Keratinocyte (primary cell): ENCODE measurements around the gene GGT5. TPM values are rescaled to one million over a fixed set of nuclear protein-coding genes. Genes with fewer than 3 reads are reported as not detected.

ENCODE experiments used
- DNase-seq: peaks from one replicate; pipeline ENCODE4 v3.0.0-alpha.2; 2011; ENCODE audit warnings: low read depth, missing footprints, low spot score
- FAIRE-seq: peaks from 2 replicates; lab custom pipeline; 2011; peaks lifted over from hg19 to GRCh38; lab: Jason Lieb, UNC
- H2AFZ ChIP-seq: 2 replicates; pipeline ENCODE4 v1.6.0; 2012; ENCODE audit warnings: low read length, control low read depth, inconsistent platforms; ENCODE audit not compliant: control insufficient read depth
- H3K27ac ChIP-seq: 2 replicates; pipeline ENCODE4 v1.5.1; 2011; ENCODE audit warnings: low read length; ENCODE audit not compliant: control insufficient read depth, insufficient read depth
- H3K27me3 ChIP-seq: 3 replicates; pipeline ENCODE4 v1.6.0; 2011; ENCODE audit warnings: low read length; ENCODE audit not compliant: control insufficient read depth, insufficient read depth; ENCODE audit errors: extremely low read depth
- H3K36me3 ChIP-seq, 2 experiments: 2 replicates in 1 of 2; 3 replicates in 1 of 2; pipeline ENCODE4 v1.5.1; 2011; ENCODE audit warnings: low read length in 2 of 2, mild to moderate bottlenecking in 1 of 2; ENCODE audit not compliant: control insufficient read depth in 2 of 2, insufficient read depth in 2 of 2; ENCODE audit errors: extremely low read depth in 1 of 2
- H3K4me1 ChIP-seq: 3 replicates; pipeline ENCODE4 v1.5.1; 2011; ENCODE audit warnings: low read length; ENCODE audit not compliant: control insufficient read depth, insufficient read depth; ENCODE audit errors: extremely low read depth
- H3K4me2 ChIP-seq: 3 replicates; pipeline ENCODE4 v1.6.0; 2011; ENCODE audit warnings: low read depth, low read length; ENCODE audit not compliant: control insufficient read depth, insufficient read depth; ENCODE audit errors: extremely low read depth
- H3K4me3 ChIP-seq, 3 experiments: fragments of 200-600 bp in 1 of 3; sonication (generic) in 1 of 3; 2 replicates in 2 of 3; 3 replicates in 1 of 3; pipeline ENCODE4 v1.5.1; 2011 to 2016; ENCODE audit warnings: low read length in 3 of 3, mild to moderate bottlenecking in 3 of 3, control low read depth in 2 of 3, inconsistent platforms in 1 of 3, low read depth in 1 of 3, mixed read lengths in 1 of 3, mixed run types in 1 of 3, moderate library complexity in 1 of 3; ENCODE audit not compliant: control insufficient read depth in 2 of 3, insufficient read depth in 2 of 3; ENCODE audit errors: extremely low read depth in 1 of 3
- H3K79me2 ChIP-seq: 2 replicates; pipeline ENCODE4 v1.6.0; 2012; ENCODE audit warnings: low read length; ENCODE audit not compliant: control insufficient read depth, insufficient read depth
- H3K9ac ChIP-seq: 3 replicates; pipeline ENCODE4 v1.6.0; 2011; ENCODE audit warnings: low read length; ENCODE audit not compliant: control insufficient read depth, insufficient read depth; ENCODE audit errors: extremely low read depth
- H3K9me1 ChIP-seq: 3 replicates; pipeline ENCODE4 v1.6.0; 2011; ENCODE audit warnings: low read length; ENCODE audit not compliant: control insufficient read depth, insufficient read depth; ENCODE audit errors: extremely low read depth
- H3K9me3 ChIP-seq: 2 replicates; pipeline ENCODE4 v1.5.1; 2012; ENCODE audit warnings: low read depth, low read length; ENCODE audit not compliant: control insufficient read depth
- H4K20me1 ChIP-seq: 3 replicates; pipeline ENCODE4 v1.6.0; 2011; ENCODE audit warnings: low read length; ENCODE audit not compliant: control insufficient read depth, insufficient read depth; ENCODE audit errors: extremely low read depth
- EZH2 ChIP-seq: IDR thresholded peaks from one replicate; pipeline ENCODE4 v1.6.1; 2012; ENCODE audit warnings: inconsistent platforms, mild to moderate bottlenecking, low read length, moderate library complexity
- dilution Hi-C: fragments of 300-500 bp; cut with MboI; formaldehyde crosslinking; loops from one replicate; pipeline ENCODE4 v1.7.0; 2020; ENCODE audit warnings: low sequenced_read_pairs; ENCODE audit not compliant: extremely low pct_ligation_motif_present
- polyA plus RNA-seq, 5 experiments: library from polyadenylated mRNA; depleted of rRNA in 3 of 5; stranded (reverse) in 3 of 5; stranded (forward) in 1 of 5; unstranded in 1 of 5; fragments of >200 nt; gene quantifications; 1 replicate in 1 of 5; 2 replicates in 3 of 5; 3 replicates in 1 of 5; pipeline versions ENCODE4 v1.2.1 to v1.2.3, GENCODE V29; 2011 to 2012; ENCODE audit warnings: missing spikeins in 2 of 5, low read depth in 1 of 5, low replicate concordance in 1 of 5
- TF ChIP-seq, protein P1 (sequence below), 3 experiments: IDR thresholded peaks in 1 of 3; conservative IDR thresholded peaks in 1 of 3; optimal IDR thresholded peaks in 1 of 3; 2 replicates in 2 of 3; 3 replicates in 1 of 3; pipeline versions ENCODE3 to v1.5.1; 2011; ENCODE audit warnings: low read length in 3 of 3, mild to moderate bottlenecking in 3 of 3, moderate library complexity in 2 of 3, control low read depth in 1 of 3, inconsistent platforms in 1 of 3; ENCODE audit not compliant: insufficient read depth in 2 of 3; ENCODE audit errors: extremely low read depth in 1 of 3

The GGT5 gene
- polyA plus RNA-seq, 1 donor (not counting 4 experiments of a cell fraction or from before 2014, with no cell fraction given) = not detected

DNA sequence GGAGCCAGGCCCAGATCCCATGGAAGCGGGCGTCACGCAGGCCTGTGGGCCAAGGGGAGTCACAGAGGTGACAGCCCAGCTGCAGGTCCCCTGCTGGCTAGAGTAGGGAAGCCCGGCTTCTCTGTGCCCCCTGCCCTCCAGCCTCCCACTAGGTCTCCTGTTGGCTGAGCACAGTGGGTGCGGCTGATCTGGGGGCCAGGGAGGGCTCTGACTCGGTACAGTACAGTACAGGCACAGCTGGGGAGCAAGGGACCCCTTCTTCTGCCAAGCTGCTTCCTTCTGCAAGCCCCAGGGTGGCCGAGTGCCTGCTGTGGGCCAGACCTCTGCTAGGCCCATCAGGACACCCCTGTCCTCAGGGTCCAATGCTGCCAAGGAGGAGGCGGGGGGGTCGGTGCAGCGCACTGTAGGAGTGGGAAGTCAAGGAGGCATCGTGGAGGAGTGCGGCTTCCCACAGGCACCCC, 53.5 kb downstream of the GGT5 start:
- Histone ChIP-seq H3K79me2 (no peaks in the 10 kb centered on the region), H3K9ac (no peak overlapping the region), H3K27ac (no peak overlapping the region), H3K9me3 (no peaks in the 10 kb centered on the region), H3K27me3 (no peaks in the 10 kb centered on the region), H3K4me2 (no peak overlapping the region), H3K9me1 (no peaks in the 10 kb centered on the region), H3K4me1 (peaks cover 10% of the 10 kb centered on the region), H3K36me3 (no peaks in the 10 kb centered on the region), H2AFZ (no peak overlapping the region), H3K4me3 (no peak overlapping the region), H4K20me1 (no peaks in the 10 kb centered on the region)
- dilution Hi-C loops = no loop called here
- FAIRE-seq (no peak), DNase-seq (no peak)
- TF ChIP-seq EZH2 = no peak
- TF ChIP-seq, protein P1, sequence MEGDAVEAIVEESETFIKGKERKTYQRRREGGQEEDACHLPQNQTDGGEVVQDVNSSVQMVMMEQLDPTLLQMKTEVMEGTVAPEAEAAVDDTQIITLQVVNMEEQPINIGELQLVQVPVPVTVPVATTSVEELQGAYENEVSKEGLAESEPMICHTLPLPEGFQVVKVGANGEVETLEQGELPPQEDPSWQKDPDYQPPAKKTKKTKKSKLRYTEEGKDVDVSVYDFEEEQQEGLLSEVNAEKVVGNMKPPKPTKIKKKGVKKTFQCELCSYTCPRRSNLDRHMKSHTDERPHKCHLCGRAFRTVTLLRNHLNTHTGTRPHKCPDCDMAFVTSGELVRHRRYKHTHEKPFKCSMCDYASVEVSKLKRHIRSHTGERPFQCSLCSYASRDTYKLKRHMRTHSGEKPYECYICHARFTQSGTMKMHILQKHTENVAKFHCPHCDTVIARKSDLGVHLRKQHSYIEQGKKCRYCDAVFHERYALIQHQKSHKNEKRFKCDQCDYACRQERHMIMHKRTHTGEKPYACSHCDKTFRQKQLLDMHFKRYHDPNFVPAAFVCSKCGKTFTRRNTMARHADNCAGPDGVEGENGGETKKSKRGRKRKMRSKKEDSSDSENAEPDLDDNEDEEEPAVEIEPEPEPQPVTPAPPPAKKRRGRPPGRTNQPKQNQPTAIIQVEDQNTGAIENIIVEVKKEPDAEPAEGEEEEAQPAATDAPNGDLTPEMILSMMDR (optimal IDR thresholded peaks at IDR 0.05 in 1 of 3, IDR thresholded peaks at IDR 0.05 in 1 of 3, conservative IDR thresholded peaks at IDR 0.05 in 1 of 3; ENCODE audit: extremely low read depth in 1 of 3, insufficient read depth in 2 of 3, low read length in 3 of 3) = no peak

GRCh38 chr22:24190596-24191208, 54.2 kb downstream of the GGT5 start:
- no peak overlapping the region for H3K27ac ChIP-seq
- no peak for FAIRE-seq
- no peaks in the 10 kb centered on the region for H3K9me1 ChIP-seq
- H3K79me2 ChIP-seq = no peaks in the 10 kb centered on the region
- no peak overlapping the region for H2AFZ ChIP-seq
- dilution Hi-C loops = no loop called here
- H3K4me1 ChIP-seq = peaks cover 10% of the 10 kb centered on the region
- H3K9me3 ChIP-seq = no peaks in the 10 kb centered on the region
- H3K4me2 ChIP-seq = no peak overlapping the region
- H4K20me1 ChIP-seq = no peaks in the 10 kb centered on the region
- H3K9ac ChIP-seq = no peak overlapping the region
- DNase-seq = no peak
- TF ChIP-seq, protein P1 (optimal IDR thresholded peaks at IDR 0.05 in 1 of 3, IDR thresholded peaks at IDR 0.05 in 1 of 3, conservative IDR thresholded peaks at IDR 0.05 in 1 of 3; ENCODE audit: extremely low read depth in 1 of 3, insufficient read depth in 2 of 3, low read length in 3 of 3) = no peak
- TF ChIP-seq EZH2 = no peak
- no peak overlapping the region for H3K4me3 ChIP-seq
- no peaks in the 10 kb centered on the region for H3K36me3 ChIP-seq
- H3K27me3 ChIP-seq = no peaks in the 10 kb centered on the region
